ENCODE results near the gene TMEM132D.
"Not testable (repeated sequence)": the region's sequence is repeated elsewhere in the genome, so short reads cannot be mapped to it uniquely, and the experiment has no call there.

The TMEM132D gene

DNA sequence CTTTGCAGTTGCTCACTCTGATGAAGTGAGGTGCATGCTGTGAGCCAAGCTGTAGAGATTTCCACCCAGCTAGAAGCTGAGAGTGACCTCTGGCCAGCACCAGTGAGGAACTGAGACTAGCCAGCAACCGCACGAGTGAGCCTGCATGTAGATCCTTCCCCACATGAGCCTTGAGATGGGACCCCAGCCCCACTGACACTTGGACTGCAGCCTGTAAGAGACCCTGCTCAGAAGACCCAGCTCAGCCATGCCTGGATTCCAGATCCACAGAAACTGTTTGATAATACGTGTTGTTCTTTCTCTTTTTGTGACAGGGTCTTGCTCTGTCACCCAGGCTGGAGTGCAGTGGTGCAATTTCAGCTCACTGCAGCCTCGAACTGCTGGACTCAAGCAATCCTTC, 821.4 kb downstream of the TMEM132D start:
- no peak for DNase-seq

DNA sequence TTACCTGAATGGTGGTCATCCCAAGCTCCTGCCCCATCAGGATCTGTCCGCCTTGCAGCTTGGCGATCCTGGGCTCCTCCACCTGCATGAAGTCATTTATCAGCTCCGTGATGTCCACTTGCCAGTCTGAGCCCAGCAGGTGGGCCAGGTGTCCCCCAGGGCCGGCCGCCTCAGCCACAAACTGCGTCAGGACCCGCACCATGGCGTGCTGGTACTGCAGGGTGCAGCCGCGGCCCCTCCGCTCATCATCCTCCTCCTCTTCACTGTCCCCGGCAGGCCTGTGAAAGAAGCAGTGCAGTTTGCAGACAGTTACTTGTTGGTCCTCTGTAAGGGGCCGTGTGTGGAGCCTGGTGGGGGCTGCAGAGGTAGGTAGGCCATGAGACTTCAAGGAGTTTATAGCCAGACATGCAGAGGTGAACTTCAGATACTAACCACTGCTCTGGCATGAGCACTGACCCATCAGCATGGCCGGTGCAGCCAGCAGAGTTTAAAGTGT, 822.0 kb downstream of the TMEM132D start:
- DNase-seq: no peak

DNA sequence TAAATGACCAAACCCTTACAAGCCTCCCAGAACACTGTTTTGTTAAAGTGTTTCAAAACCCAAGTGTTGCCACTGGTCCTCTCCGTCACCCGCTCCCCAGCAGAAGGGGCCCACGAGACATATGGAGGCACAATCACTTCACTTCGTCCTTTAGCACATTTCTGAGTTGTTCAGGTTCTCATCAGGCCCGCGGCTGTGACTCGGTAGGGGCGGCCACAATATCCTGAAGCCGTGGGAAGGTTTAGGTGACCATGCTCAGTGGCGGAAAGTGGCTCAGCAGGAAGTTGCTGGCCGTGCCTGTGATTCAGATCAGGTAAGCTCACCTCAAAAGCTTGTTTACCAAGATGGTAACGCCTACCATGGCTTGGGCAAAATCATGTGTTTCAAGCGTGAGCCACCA, 823.0 kb downstream of the TMEM132D start:
- no peak for DNase-seq

DNA sequence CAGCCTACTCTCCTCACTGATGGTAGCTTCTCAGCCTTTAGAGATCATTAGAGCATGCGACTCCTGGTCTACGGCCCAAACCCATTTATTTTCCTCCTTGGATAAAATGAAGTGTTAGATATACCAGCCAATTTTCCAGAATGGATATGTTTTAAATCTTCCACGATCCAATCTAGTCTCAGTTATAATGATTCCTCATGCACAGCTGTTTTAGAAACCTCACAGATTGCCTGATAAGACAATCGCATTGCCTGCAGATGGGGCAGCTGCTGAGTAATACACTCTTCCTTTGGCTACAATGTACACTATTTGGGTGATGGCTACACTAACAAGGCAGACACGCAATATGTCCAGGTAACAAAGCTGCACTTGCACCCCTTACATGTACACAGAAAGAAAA, 823.4 kb downstream of the TMEM132D start:
- DNase-seq: no peak

DNA sequence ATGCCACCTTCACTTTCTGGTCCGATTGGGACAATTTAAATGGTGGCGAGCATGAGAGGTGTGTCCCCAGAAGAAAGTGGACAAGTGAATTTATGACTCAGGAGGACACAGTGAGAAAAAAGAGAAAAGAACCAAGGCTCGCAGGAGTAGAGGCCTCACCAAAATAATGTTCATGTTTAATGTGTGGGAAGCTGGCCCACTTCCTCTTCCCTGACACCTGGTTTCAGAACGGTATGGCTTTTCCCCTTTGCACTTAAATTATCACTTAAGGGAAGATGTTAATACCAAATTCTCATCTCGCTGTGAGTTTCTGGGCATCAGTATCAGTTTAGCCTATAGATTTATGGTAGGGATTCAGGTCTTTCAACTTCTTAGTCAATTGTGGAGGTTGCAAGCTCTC, 824.1 kb downstream of the TMEM132D start:
- DNase-seq: no peak

DNA sequence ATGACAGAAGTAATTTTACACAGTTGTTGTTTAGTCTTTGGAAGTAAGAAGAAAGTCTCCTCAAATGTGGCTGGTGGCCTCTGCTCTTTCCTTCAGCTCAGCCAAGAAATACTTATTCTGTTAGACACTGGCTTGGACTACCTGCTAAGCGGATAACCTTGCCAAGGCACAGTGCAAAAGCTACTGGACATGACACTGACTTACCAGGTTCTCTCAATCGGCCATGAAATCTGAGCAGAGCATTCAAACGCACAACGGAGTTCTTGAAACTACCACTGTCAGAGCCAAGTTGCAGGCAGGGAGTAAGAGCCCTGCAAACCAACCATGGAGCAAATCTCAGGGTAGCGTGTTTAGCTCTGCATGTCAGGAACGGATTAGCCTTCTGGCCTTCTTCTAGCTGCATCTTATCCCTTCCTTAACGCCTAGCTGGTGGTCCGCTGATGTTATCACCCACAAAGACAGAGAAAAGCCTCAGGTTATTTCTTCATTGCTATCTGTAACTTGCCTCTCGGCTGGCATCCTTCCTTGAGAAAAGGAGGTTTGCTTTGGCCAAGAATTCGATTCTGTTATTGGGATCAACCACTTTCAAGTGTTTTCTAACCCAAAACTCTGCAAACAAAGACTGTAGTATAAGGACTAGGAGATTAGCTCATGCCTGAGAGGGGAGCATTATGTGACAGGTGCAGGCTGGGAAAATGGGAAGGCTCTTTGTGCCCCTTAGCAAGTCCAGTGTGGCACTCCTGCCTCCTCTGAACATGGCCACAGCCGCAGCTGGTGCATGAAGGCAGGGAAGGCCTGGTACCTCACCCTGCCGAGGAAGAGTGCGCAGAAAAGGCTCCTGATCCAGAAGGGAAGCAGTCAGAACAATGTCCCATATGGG, 827.1 kb downstream of the TMEM132D start:
- DNase-seq: no peak

DNA sequence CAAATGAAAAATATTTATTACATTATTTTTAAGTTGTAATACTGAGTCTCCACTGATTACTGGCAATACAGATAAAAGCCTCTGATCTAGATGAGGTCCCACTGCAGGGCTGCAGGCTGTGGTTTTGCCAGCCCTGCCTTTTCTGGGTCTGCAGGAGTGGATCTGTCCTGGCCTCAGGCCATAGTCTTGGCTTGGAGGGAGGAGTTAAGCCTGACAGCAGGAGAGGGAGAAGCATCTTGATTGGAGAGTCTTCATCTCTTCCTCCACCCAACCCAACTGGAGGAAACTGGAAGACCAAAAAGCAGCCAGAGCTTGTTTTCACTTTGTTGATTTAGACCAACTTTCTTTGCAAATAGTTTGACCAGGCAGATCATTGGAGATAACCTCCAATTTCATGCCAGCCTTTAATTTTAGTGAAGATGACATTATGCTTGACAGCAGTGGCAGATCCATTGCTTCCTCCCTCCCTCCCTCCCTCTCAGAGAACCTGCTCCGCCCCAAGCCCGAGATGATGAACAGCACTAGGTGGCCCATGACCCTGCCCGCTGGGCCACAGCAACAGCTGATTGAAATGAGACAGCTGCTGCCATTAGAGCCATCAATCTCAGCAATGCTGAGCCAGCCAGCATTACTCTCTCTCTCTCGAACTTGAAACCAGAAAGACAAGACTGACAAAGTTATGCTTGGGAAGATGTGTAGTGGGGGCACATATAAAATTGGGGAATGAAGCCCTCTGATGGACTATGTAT, 828.2 kb downstream of the TMEM132D start:
- DNase-seq: no peak

DNA sequence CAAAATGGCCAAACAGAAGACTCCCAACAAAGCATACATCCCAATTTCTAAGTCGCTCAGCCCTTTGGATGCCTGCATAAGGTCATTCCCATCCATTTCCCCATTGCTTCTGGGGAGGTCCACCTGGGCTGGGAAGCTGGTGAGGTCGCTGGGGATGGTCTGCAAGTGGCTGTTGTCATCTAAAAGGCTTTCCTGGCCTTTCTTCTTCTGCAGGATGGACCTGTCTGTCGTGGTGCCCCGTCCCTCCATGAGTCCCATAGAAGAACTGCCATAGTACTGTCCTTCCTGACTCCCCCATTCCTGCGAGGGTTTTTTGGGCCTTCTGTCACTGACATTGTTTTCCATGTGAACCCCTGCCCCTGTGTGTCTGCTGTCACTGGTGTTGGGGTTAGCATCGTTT, 829.4 kb downstream of the TMEM132D start:
- no peak for DNase-seq

DNA sequence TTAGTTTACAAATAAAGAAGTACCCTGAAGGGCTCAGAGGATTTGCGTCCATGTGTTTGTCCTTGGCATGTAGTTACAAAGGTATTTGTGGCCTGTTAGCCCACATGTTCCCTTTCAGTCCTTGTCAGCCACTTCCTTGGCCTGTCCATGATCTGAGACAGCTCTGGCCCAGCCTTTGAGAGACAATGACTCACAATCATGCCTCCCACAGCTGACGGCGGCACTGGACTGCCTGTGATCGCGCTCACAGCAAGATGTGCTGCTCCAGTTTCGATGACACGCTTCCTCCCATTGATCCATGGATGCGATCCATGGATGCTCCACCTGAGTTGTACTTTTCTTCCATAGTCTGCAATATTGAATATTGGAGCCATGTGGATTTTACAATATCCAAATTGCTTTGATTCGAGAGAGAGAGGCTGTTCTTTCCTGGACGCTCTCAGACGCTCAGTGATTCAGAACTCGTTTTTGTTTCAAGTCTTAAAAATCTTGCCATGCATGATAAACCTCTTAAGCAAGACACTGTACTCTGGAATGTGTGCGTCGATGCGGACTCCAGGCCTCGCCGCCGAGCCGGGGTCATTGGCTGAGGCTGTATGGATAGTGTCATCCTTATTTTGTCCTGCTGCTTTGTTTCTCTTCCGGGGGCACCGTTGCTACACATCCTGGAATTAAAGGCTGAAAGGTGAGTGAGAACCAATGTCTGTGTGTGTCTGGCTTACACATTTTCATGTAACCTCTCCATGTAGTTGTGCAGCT, 830.5 kb downstream of the TMEM132D start:
- DNase-seq: no peak

DNA sequence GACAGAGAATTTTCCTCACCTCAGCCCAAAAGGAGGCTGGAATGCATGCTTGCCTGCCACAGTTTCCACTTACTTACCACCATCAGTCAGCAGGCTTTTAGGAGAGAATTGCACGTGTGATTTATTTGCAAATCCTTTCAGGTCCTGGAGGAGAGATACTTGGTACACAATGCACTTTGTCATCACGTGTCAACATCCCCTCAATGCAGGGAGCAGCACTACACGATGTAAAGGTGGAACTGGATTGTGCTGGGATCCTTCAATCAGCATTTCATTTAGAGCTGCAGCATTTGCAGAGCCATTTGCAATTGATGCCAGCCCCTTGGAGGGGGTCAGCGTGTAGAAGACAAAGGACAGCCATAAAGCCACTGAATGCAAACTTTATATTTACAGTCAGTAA, 832.5 kb downstream of the TMEM132D start:
- DNase-seq: no peak

DNA sequence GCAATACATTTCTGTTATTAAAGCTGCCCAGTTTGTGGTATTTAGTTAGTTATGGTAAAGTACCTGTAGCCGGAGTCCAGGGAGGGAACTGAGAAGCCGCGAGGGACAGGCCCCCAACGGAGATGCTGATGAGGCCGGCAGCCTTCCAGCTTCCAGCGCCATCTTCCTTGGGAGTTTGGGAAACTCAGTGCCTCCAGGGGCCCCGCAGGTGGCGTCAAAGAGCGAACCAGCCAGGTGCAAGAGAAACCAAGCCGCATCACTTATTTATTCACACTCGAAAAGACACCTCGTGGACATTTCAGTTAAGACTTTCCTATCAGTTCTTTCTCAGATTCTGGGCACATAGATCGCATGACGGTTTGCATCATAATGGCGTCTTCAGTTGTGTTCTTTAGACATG, 833.9 kb downstream of the TMEM132D start:
- DNase-seq: no peak

DNA sequence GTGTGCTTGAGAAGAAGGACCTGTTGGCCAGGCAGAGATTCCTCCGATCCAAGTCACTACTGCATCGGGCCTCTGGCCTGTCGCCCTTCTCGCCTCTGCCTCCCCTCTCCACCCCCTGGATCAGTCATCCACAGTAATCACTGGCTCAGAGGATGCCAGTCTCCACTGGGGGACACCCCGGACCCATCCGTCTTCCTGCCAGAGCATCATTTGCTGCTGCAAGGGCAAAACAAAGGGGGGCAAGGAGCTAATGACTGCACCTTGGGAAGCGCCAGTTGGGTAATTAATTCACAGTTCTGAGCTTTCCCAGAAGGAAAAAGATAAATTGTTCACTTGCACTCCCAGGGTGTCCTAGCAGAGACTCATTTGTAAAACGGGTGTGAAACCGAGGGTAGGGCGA, 835.1 kb downstream of the TMEM132D start:
- no peak for DNase-seq

DNA sequence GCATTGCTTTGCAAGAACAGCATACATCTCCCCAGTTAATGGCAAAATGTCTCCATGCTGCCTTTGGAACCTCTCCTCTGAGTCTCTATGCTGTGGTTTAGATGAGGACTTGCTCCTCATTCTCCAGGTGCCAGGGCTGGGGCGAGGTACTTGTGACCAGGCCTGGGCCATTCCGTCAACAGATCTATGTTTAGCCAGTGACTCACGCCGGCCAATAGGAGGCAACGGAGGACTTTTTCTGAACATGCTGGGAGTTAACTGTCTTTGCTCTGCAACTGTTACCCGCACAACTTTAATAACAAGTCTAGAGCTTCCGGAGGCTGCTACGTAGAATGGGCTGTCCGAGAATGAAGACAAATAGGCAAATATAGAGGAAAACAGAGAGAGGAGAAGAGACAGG, 836.3 kb downstream of the TMEM132D start:
- DNase-seq: no peak

DNA sequence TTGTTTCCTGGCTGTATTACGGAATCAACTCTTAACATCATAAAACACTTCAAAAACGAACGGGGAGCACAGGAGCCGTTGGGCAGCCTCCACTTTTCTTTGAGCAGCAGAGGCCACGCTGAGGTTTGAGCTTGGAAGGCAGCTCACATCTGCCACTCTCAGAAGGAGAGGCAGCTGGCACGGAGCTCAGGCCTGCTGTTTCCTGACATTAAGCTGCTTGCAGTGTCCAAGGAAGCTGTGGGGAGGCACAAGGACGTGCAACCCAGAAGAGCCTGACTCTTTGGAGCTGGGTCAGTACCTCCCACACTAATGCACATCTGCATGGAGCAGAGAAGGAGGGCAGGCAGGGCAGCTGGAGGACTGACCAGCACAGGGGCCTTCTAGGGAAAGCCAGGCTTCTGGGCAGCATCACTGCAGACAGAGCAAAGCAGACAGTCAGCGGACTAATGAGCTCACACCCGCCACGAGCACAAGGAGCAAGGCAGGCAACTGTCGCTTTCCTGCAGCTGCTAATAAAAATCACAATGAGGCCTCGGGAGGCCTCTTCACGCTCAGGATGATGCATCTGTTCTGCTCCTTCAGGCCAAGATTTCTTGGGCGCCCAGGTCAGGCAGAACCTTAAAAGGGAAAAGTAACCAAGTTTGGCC, 839.5 kb downstream of the TMEM132D start:
- DNase-seq: no peak

DNA sequence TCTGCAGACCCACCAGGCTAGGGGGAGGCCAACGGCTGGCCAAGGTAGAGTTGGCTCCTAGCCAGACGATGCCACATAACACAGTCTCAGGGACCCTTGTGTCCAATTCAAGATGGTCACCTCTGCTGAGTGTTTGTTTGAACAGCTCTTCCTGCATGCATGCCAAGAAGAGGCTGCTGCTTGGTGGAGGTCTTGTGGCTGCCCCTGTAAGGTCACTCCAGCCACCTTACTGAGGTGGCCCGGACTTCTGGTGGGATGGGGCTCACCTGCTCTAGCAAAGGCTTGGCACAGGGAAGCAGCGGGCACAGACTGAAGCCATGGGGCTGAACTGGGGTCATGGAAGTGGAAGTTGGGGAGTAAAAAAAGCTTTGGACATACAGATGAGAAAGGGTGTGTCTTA, 840.2 kb downstream of the TMEM132D start:
- no peak for DNase-seq

DNA sequence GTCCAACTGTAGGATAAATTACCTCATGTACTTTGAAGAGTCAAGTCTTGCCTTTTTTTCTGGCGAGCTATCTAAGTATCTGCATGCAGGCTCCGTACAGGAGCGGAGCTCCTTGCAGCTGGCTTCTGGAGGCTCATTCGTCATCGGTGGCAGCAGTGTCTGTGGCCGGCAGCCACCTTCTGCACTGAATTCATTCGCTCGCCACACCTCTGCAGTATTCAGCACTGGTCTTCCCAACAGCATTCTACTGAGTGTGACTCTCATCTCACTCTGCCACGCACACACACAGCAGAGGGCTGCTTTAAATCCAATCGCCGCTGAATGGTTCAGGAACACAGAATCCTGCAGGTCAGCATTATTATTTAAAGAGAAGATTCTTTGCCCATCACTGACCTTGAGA, 850.6 kb downstream of the TMEM132D start:
- DNase-seq: no peak

DNA sequence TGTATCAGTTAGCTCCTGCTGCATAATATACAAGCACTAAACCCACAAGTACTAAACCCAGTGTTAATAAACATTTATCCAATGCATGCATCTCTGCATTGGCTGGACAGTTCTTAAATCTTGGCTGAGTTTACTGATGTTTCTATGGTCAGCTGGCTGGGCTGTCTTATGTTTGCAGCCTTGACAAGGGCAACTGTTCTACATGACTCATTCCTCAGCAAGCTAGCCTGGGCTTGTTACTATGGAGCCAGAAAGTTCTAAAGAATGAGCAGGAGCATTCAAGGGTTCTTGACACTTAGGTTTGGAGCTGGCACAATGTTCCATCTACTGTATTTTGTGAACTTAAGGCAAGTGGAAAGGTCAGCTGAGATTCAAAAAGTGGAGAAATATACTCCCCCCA, 851.5 kb downstream of the TMEM132D start:
- DNase-seq: no peak

DNA sequence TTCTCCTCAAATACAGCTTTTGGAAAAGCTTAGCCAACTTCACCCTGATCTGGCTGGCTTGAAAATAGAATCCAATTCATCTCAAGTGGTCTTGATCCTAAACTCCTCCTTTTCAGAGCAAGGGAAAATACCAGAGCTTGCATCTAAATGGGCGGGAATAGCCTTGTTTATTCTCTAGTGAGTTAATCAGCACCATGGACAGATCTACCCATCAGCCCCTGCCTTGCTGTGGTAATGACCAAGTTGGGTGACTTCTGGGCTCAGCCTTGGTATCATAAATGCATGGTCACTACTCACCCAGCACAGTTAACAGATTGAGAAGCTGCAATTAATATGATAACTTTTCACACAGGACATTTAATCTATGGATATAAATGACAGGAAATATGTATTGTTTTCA, 853.9 kb downstream of the TMEM132D start:
- DNase-seq: no peak

DNA sequence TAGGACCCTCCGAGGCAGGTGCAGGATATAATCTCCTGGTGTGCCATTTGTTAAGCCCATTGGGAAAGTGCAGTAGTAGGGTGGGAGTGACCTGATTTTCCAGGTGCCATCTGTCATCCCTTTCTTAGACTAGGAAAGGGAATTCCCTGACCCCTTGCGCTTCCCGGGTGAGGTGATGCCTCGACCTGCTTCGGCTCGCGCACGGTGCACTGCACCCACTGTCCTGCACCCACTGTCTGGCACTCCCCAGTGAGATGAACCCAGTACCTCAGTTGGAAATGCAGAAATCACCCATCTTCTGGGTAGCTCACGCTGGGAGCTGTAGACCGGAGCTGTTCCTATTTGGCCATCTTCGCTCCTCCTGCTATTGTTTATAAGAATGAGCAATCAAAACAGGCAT, 860.5 kb downstream of the TMEM132D start:
- not testable (repeated sequence) for DNase-seq

DNA sequence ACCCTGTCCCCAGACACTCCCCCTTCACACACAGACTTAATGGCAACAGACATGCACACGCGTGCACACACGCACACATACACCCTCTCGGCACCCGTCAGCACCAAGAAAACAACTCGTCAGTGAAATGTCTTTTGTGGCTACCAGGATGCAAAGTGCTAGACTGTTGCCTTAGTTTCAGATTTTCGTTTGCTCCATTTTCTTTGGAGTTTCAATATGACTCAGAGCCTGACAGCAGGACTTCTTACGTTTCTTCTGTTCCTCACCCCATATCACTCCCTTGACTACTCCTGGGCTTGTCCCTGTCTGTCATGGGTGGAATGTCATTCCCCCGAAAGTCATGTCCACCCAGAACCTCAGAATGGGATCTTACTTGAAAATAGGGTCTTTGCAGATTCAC, 867.7 kb downstream of the TMEM132D start:
- no peak for DNase-seq

DNA sequence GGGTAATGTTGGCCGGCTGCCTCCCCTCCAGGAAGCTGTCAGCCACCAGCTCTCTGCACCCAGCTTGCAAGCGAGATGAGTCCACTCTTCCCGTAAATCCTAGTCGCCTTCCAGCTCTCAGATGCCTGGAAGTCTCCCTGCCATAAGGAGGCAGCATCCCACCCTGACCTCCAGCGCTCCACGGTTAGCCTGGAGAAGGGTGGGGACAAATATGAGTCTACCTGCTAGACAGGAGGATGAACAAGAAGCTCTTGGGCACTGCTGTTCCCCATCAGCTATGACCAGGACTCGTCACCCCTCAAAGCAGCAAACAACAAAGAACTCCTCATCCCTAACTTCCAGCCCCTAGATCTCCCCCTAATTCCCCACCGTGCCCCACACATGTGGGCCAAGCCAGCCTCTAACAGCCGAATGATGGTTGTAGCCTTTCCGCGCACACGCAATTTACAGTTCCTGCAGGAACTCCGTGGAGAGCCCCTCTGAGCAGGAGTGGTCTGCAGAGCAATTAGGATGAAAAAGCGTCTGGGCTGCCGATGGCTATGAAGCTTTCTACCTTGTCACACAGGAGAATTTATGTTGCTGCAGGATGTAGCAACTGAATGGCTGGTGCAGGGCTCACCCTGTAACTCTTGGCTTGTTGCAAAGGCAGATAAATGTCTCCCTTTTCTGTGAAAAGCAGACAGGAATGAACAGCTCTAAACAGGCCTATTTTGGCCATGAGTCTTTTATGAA, 869.1 kb downstream of the TMEM132D start:
- DNase-seq: no peak

DNA sequence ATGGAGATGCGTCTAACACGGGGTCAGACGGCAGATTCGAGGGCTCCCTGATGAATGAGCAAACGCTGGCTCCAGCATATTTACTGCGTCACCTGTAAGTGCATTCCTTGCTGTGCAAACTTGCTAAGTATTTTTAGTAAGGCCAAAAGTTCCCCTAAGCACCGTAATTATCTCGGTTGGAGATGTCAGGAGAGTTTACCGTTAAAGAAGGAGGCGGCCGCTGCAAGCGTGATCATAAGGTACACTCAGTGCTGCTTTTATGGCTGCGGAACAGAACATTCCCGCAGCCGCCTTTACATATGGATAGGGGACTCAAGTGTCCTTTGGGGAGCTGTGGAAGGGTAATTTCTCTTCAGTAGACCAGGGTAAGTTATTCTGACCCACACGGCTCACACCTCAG, 875.0 kb downstream of the TMEM132D start:
- DNase-seq: no peak
